GM12874 (cell line): ENCODE data around the gene ZNF782.

Experiments
- CTCF ChIP-seq: IDR thresholded peaks from 2 replicates; pipeline ENCODE4 v1.5.1; 2011; ENCODE audit warnings: low read depth, mild to moderate bottlenecking, control low read depth, low read length, moderate library complexity; ENCODE audit not compliant: insufficient read depth

The ZNF782 gene

GRCh38 chr9:96769989-96770388 is 84.3 kb downstream of the ZNF782 start:
- no peak for TF ChIP-seq CTCF
